NB4 (cell line): ENCODE results near the gene SREBF1.

Source experiments
- CTCF ChIP-seq: IDR thresholded peaks from one replicate; pipeline ENCODE4 v1.5.1; 2012; ENCODE audit warnings: low read depth, low read length
- MYC ChIP-seq: IDR thresholded peaks from 2 replicates; pipeline ENCODE4 v1.6.1; 2011; ENCODE audit warnings: low read depth, low read length
- POLR2A ChIP-seq: IDR thresholded peaks from 2 replicates; pipeline ENCODE4 v1.6.1; 2011; ENCODE audit warnings: mild to moderate bottlenecking; ENCODE audit not compliant: insufficient read length; ENCODE audit errors: extremely low read depth

GRCh38 chr17:17859909-17860765 is 23.4 kb upstream of the SREBF1 start:
- TF ChIP-seq CTCF (peak; percentile 95), POLR2A (no peak), MYC (peak; percentile 50; the same call in 1 of the 2 replicates)
